ENCODE data around the gene DNAH2. TPM values are rescaled to one million over a fixed set of nuclear protein-coding genes. Genes with fewer than 3 reads are reported as not detected.

The DNAH2 gene
- total and polyA plus RNA-seq, 9 of the 15 experiments (the other 6 are each of a cell fraction or from before 2014, with no cell fraction given): 0.03 TPM; not detected in 8

DNA sequence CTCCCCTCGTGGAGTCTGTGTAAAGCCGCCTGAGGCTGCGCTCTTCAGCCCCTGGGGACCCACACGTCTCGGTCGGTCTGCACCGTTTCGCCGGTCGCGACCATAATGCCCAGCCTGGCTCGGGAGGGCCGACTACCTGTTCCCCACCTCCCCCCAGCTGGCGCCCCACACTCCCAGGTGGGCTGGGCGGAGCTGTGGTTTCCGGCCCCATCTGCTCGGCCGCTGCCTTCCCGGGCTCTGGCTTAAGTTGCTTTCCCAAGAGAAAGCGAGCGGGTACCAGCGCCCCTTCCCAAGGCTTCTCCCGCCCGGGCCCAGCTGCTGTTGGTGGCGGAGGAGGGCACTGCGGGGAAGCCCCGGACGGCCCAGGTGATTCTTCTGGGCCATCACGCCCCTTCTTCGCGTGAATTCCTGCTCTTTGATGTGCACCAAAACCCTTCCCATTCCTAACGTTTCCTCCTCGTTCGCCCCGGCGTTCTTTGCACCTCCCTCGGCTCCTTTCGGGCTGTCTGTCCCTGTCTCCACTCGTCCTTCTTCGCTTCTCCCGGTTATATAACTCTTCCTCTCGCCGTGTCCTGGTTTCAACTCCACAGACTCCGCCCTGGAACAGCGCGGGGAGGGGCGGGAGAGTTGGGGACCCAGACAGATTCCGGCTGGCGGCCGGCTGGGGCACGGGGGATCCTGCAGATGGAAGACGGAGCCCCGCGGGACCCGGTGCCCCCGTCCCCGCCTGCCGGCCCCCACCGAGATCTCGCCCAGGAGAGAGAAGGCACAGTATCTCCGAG is 118.5 kb downstream of the DNAH2 start:
- H3K79me2 ChIP-seq (ENCODE audit: control insufficient read depth, insufficient read depth, low read length): peaks cover 21% of the 10 kb centered on the region
- intact Hi-C loops (cut with micrococcal nuclease): loop anchor here (2.0 to 10.0 kb wide), 3 partner anchors 21 to 289 kb away; partner anchors contain the start of genes HES7 and NAA38
- peak; percentile 44 for FAIRE-seq
- peak in 1 of 4 experiments; percentile 20 for DNase-seq (ENCODE audit: extremely low read depth in 1 of 4, low spot score in 3 of 4)
- no peaks in the 10 kb centered on the region for H4K20me1 ChIP-seq (replicated peaks; ENCODE audit: control insufficient read depth, insufficient read depth, low read length)
- no peaks in the 10 kb centered on the region for H3K9me1 ChIP-seq (ENCODE audit: control insufficient read depth, insufficient read depth, low read length)
- H3K4me3 ChIP-seq: peak overlapping the region; percentile 65
- H3K4me1 ChIP-seq (replicated peaks in 1 of 2; ENCODE audit: control insufficient read depth in 2 of 2, insufficient read depth in 2 of 2, low read length in 2 of 2): peaks cover 41 to 51% of the 10 kb centered on the region in 2 experiments
- no peaks in the 10 kb centered on the region for H3K9me3 ChIP-seq (replicated peaks; ENCODE audit: control insufficient read depth, insufficient read depth, low read depth, low read length)
- BruUV-seq (replicated peaks): TSS peak; percentile 63
- peak overlapping the region; percentile 77 to 91 for H3K9ac ChIP-seq (ENCODE audit: insufficient read depth in 1 of 2, low read depth in 2 of 2, low read length in 2 of 2)
- POLR2A ChIA-PET: interaction anchor here (0.6 to 1.3 kb wide), 6 partner anchors 9 to 222 kb away, joined by 3 to 4 read pairs (median 4); partner anchors contain the start of genes NAA38 and TP53
- H3K36me3 ChIP-seq (ENCODE audit: control insufficient read depth, insufficient read depth, low read length): peaks cover 8% of the 10 kb centered on the region; the same call in 2 of the 3 replicates
- WGBS (ENCODE audit: insufficient coverage, low coverage, missing lambda C conversion rate): under 1% methylated on average over 29 of the region's 61 CpGs
- H2AFZ ChIP-seq (ENCODE audit: low read depth, low read length): peak overlapping the region; percentile 74
- ATAC-seq: peak; percentile 0; the same call in 2 of the 3 replicates
- peaks cover 1 to 5% of the 10 kb centered on the region in 2 experiments; a peak in 3 of 5 replicates for H3K27me3 ChIP-seq (ENCODE audit: control insufficient read depth in 2 of 2, insufficient read depth in 2 of 2, low read length in 2 of 2)
- CTCF ChIA-PET (ENCODE audit: low intra/inter-chr PET ratio): interaction anchor here (0.6 kb wide), 1 partner anchor 60 kb away, joined by 5 read pairs; no protein-coding TSS in a partner anchor
- peak overlapping the region; percentile 85 for H3K27ac ChIP-seq (ENCODE audit: extremely low read depth, low read depth, low read length)
- peak overlapping the region; percentile 88 for H3K4me2 ChIP-seq (ENCODE audit: insufficient read depth, low read length)
- in situ Hi-C loops (cut with MboI): no loop called here
- TF ChIP-seq, protein P1, sequence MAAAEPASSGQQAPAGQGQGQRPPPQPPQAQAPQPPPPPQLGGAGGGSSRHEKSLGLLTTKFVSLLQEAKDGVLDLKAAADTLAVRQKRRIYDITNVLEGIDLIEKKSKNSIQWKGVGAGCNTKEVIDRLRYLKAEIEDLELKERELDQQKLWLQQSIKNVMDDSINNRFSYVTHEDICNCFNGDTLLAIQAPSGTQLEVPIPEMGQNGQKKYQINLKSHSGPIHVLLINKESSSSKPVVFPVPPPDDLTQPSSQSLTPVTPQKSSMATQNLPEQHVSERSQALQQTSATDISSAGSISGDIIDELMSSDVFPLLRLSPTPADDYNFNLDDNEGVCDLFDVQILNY (CRISPR knock-in tag; IDR thresholded peaks at IDR 0.05): no peak
- TF ChIP-seq ZNF695 (CRISPR knock-in tag; IDR thresholded peaks at IDR 0.05): no peak
- no peak for TF ChIP-seq RUNX1 (IDR thresholded peaks at IDR 0.05; ENCODE audit: low read depth)
- TF ChIP-seq ZNF133 (CRISPR knock-in tag; IDR thresholded peaks at IDR 0.05): no peak
- TF ChIP-seq LARP7 (IDR thresholded peaks at IDR 0.05): no peak
- TF ChIP-seq, protein P2, sequence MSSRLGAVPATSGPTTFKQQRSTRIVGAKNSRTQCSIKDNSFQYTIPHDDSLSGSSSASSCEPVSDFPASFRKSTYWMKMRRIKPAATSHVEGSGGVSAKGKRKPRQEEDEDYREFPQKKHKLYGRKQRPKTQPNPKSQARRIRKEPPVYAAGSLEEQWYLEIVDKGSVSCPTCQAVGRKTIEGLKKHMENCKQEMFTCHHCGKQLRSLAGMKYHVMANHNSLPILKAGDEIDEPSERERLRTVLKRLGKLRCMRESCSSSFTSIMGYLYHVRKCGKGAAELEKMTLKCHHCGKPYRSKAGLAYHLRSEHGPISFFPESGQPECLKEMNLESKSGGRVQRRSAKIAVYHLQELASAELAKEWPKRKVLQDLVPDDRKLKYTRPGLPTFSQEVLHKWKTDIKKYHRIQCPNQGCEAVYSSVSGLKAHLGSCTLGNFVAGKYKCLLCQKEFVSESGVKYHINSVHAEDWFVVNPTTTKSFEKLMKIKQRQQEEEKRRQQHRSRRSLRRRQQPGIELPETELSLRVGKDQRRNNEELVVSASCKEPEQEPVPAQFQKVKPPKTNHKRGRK (tag; IDR thresholded peaks at IDR 0.05): peak; percentile 69
- TF ChIP-seq, protein P3, sequence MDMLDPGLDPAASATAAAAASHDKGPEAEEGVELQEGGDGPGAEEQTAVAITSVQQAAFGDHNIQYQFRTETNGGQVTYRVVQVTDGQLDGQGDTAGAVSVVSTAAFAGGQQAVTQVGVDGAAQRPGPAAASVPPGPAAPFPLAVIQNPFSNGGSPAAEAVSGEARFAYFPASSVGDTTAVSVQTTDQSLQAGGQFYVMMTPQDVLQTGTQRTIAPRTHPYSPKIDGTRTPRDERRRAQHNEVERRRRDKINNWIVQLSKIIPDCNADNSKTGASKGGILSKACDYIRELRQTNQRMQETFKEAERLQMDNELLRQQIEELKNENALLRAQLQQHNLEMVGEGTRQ (CRISPR knock-in tag; IDR thresholded peaks at IDR 0.05): no peak
- TF ChIP-seq, protein P4, sequence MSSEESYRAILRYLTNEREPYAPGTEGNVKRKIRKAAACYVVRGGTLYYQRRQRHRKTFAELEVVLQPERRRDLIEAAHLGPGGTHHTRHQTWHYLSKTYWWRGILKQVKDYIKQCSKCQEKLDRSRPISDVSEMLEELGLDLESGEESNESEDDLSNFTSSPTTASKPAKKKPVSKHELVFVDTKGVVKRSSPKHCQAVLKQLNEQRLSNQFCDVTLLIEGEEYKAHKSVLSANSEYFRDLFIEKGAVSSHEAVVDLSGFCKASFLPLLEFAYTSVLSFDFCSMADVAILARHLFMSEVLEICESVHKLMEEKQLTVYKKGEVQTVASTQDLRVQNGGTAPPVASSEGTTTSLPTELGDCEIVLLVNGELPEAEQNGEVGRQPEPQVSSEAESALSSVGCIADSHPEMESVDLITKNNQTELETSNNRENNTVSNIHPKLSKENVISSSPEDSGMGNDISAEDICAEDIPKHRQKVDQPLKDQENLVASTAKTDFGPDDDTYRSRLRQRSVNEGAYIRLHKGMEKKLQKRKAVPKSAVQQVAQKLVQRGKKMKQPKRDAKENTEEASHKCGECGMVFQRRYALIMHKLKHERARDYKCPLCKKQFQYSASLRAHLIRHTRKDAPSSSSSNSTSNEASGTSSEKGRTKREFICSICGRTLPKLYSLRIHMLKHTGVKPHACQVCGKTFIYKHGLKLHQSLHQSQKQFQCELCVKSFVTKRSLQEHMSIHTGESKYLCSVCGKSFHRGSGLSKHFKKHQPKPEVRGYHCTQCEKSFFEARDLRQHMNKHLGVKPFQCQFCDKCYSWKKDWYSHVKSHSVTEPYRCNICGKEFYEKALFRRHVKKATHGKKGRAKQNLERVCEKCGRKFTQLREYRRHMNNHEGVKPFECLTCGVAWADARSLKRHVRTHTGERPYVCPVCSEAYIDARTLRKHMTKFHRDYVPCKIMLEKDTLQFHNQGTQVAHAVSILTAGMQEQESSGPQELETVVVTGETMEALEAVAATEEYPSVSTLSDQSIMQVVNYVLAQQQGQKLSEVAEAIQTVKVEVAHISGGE (CRISPR knock-in tag; IDR thresholded peaks at IDR 0.05): peak in 1 of 3 experiments; percentile 17; a peak in 1 of 6 replicates

All from K562 (cell line).